Prostate gland (tissue), 2 donors: ENCODE data around the gene AMFR.

Source experiments
- POLR2A ChIP-seq: fragments of 450-650 bp; IDR thresholded peaks from one replicate; pipeline ENCODE4 v1.6.1; 2016; ENCODE audit warnings: antibody characterized with exemption, mild to moderate bottlenecking
- POLR2AphosphoS5 ChIP-seq: sonication (generic); formaldehyde crosslinking; IDR thresholded peaks from one replicate; pipeline ENCODE4 v1.6.1; 2017; ENCODE audit warnings: antibody characterized with exemption
- TF ChIP-seq, protein P1 (sequence below), 4 experiments: fragments of 200-600 bp in 2 of 4; fragments of 450-650 bp in 2 of 4; sonication (generic) in 2 of 4; IDR thresholded peaks; 1 replicate in 3 of 4; 2 replicates in 1 of 4; pipeline ENCODE4 v1.5.1; 2016 to 2019; ENCODE audit warnings: antibody characterized with exemption in 4 of 4, mild to moderate bottlenecking in 2 of 4, moderate library complexity in 2 of 4

GRCh38 chr16:56373003-56373402, 52.3 kb downstream of the AMFR start:
- TF ChIP-seq POLR2A, result no peak
- TF ChIP-seq, protein P1, sequence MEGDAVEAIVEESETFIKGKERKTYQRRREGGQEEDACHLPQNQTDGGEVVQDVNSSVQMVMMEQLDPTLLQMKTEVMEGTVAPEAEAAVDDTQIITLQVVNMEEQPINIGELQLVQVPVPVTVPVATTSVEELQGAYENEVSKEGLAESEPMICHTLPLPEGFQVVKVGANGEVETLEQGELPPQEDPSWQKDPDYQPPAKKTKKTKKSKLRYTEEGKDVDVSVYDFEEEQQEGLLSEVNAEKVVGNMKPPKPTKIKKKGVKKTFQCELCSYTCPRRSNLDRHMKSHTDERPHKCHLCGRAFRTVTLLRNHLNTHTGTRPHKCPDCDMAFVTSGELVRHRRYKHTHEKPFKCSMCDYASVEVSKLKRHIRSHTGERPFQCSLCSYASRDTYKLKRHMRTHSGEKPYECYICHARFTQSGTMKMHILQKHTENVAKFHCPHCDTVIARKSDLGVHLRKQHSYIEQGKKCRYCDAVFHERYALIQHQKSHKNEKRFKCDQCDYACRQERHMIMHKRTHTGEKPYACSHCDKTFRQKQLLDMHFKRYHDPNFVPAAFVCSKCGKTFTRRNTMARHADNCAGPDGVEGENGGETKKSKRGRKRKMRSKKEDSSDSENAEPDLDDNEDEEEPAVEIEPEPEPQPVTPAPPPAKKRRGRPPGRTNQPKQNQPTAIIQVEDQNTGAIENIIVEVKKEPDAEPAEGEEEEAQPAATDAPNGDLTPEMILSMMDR (IDR thresholded peaks at IDR 0.05), result no peak
- TF ChIP-seq POLR2AphosphoS5, result peak; percentile 76
